Kidney epithelial cell (primary cell): ENCODE results near the gene HJV. TPM values are rescaled to one million over a fixed set of nuclear protein-coding genes. Genes with fewer than 3 reads are reported as not detected.

ENCODE experiments used
- DNase-seq: peaks from one replicate; pipeline ENCODE4 v3.0.0-alpha.2; 2010; ENCODE audit warnings: low read depth
- H3K27me3 ChIP-seq: 2 replicates; pipeline ENCODE4 v1.6.0; 2011; ENCODE audit warnings: low read length; ENCODE audit not compliant: control insufficient read depth, insufficient read depth
- H3K36me3 ChIP-seq: 2 replicates; pipeline ENCODE4 v1.5.1; 2011; ENCODE audit warnings: low read length; ENCODE audit not compliant: control insufficient read depth, insufficient read depth
- H3K4me3 ChIP-seq: 2 replicates; pipeline ENCODE4 v1.5.1; 2011; ENCODE audit warnings: low read depth, mild to moderate bottlenecking, control low read depth, low read length
- CTCF ChIP-seq: IDR thresholded peaks from 2 replicates; pipeline ENCODE4 v1.5.1; 2011; ENCODE audit warnings: mild to moderate bottlenecking, moderate library complexity, low read length, control low read depth, inconsistent platforms; ENCODE audit not compliant: insufficient read depth, poor library complexity, severe bottlenecking
- total RNA-seq: library from RNA; depleted of rRNA; stranded (reverse); fragments of >200 nt; gene quantifications from 2 replicates; pipeline ENCODE4 v1.2.3, GENCODE V29; 2015

HJV gene
- total RNA-seq, 1 donor from 2014 or later = not detected

GRCh38 chr1:145994391-145995120 lies 27.0 kb downstream of the HJV start:
- no peak for TF ChIP-seq CTCF
- H3K4me3 ChIP-seq = peak overlapping the region; percentile 95
- peaks cover 9% of the 10 kb centered on the region for H3K36me3 ChIP-seq
- no peaks in the 10 kb centered on the region for H3K27me3 ChIP-seq
- DNase-seq = no peak

GRCh38 chr1:145993618-145994390 lies 27.7 kb downstream of the HJV start:
- Histone ChIP-seq H3K36me3 (peaks cover 9% of the 10 kb centered on the region), H3K27me3 (no peaks in the 10 kb centered on the region), H3K4me3 (peak overlapping the region; percentile 95)
- no peak for DNase-seq
- TF ChIP-seq CTCF = no peak

- Histone ChIP-seq H3K4me3 (peak overlapping the region; percentile 95), H3K27me3 (no peaks in the 10 kb centered on the region), H3K36me3 (peaks cover 9% of the 10 kb centered on the region)
- TF ChIP-seq CTCF = no peak
- no peak for DNase-seq
These were observed 28.4 kb downstream of the HJV start for GRCh38 chr1:145992958-145993617.

GRCh38 chr1:145992502-145992936 lies 29.0 kb downstream of the HJV start:
- peak overlapping the region; percentile 95 for H3K4me3 ChIP-seq
- TF ChIP-seq CTCF = no peak

GRCh38 chr1:145991735-145992412 lies 29.7 kb downstream of the HJV start:
- no peak for DNase-seq
- Histone ChIP-seq H3K36me3 (peaks cover 9% of the 10 kb centered on the region), H3K27me3 (no peaks in the 10 kb centered on the region), H3K4me3 (peak overlapping the region; percentile 95)
- TF ChIP-seq CTCF = no peak

More at GRCh38 chr1:145992502-145992936, 29.0 kb downstream of the HJV start:
- Histone ChIP-seq H3K36me3 (peaks cover 9% of the 10 kb centered on the region), H3K27me3 (no peaks in the 10 kb centered on the region)
- no peak for DNase-seq
